ENCODE measurements around the gene SLC12A7.

Gene SLC12A7

GRCh38 chr5:1052076-1052475, 59.8 kb downstream of the SLC12A7 start (continued):
- no peak for TF ChIP-seq ZNF280D (tag by site-specific recombination; IDR thresholded peaks at IDR 0.05)
- TF ChIP-seq ZNF776 (tag by site-specific recombination; IDR thresholded peaks at IDR 0.05; ENCODE audit: borderline replicate concordance), result no peak
- no peak for TF ChIP-seq ZNF792 (tag by site-specific recombination; IDR thresholded peaks at IDR 0.05)

GRCh38 chr5:1051366-1051720, 60.5 kb downstream of the SLC12A7 start:
- no peaks in the 10 kb centered on the region for H3K4me1 ChIP-seq (ENCODE audit: control insufficient read depth, insufficient read depth, low read length)
- H3K9me3 ChIP-seq (ENCODE audit: control insufficient read depth, insufficient read depth, low read depth, low read length), result no peaks in the 10 kb centered on the region
- no peak overlapping the region for H3K27ac ChIP-seq (ENCODE audit: extremely low read depth, low read depth, low read length)
- H3K36me3 ChIP-seq (ENCODE audit: control insufficient read depth in 2 of 2, insufficient read depth in 1 of 2, low read length in 2 of 2), result peaks cover 0 to 44% of the 10 kb centered on the region in 2 experiments; a peak in 1 of 3 replicates
- TF ChIP-seq ZNF830 (tag by site-specific recombination; IDR thresholded peaks at IDR 0.05; ENCODE audit: low read depth) (no peak), ZNF571 (tag by site-specific recombination; IDR thresholded peaks at IDR 0.05) (no peak), HOXD13 (CRISPR knock-in tag; IDR thresholded peaks at IDR 0.05; ENCODE audit: borderline replicate concordance) (no peak), ZBTB49 (tag by site-specific recombination; IDR thresholded peaks at IDR 0.05; ENCODE audit: low read depth) (no peak)
- CTCF ChIA-PET, result interaction anchor here (1.1 to 2.9 kb wide), 2 partner anchors 90 to 128 kb away, joined by 5 to 9 read pairs; no protein-coding TSS in a partner anchor
- no peak overlapping the region for H3K4me3 ChIP-seq (ENCODE audit: low read depth, low read length)
- POLR2A ChIA-PET, result no interaction called here

GRCh38 chr5:1050423-1051365, 61.2 kb downstream of the SLC12A7 start:
- POLR2A ChIA-PET, result no interaction called here
- H3K9me3 ChIP-seq (ENCODE audit: control insufficient read depth, insufficient read depth, low read depth, low read length), result no peaks in the 10 kb centered on the region
- H3K27ac ChIP-seq (ENCODE audit: extremely low read depth, low read depth, low read length), result no peak overlapping the region
- H3K4me1 ChIP-seq (ENCODE audit: control insufficient read depth, insufficient read depth, low read length), result no peaks in the 10 kb centered on the region
- H3K36me3 ChIP-seq (ENCODE audit: control insufficient read depth in 2 of 2, insufficient read depth in 1 of 2, low read length in 2 of 2), result peaks cover 0 to 39% of the 10 kb centered on the region in 2 experiments; a peak in 1 of 3 replicates
- CTCF ChIA-PET, result interaction anchor here (1.1 to 2.9 kb wide), 3 partner anchors 90 to 127 kb away, joined by 3 to 9 read pairs (median 5); no protein-coding TSS in a partner anchor
- H3K4me3 ChIP-seq (ENCODE audit: low read depth, low read length), result no peak overlapping the region
- no peak for TF ChIP-seq ZNF610 (tag by site-specific recombination; IDR thresholded peaks at IDR 0.05; ENCODE audit: borderline replicate concordance)
- TF ChIP-seq ZSCAN18 (tag by site-specific recombination; IDR thresholded peaks at IDR 0.05), result no peak
- no peak for TF ChIP-seq ZBTB26 (tag by site-specific recombination; optimal IDR thresholded peaks at IDR 0.05)
- no peak for TF ChIP-seq ZNF561 (tag by site-specific recombination; IDR thresholded peaks at IDR 0.05; ENCODE audit: borderline replicate concordance)
- TF ChIP-seq ZNF157 (tag by site-specific recombination; IDR thresholded peaks at IDR 0.05), result no peak
- TF ChIP-seq KLF9 (tag by site-specific recombination; IDR thresholded peaks at IDR 0.05; ENCODE audit: low read depth), result no peak
- TF ChIP-seq ZNF530 (tag by site-specific recombination; IDR thresholded peaks at IDR 0.05; ENCODE audit: low read depth), result no peak
- TF ChIP-seq ZNF248 (tag by site-specific recombination; IDR thresholded peaks at IDR 0.05), result no peak
- TF ChIP-seq ZNF433 (tag by site-specific recombination; IDR thresholded peaks at IDR 0.05; ENCODE audit: low read depth), result no peak
- TF ChIP-seq KLF1 (tag by site-specific recombination; IDR thresholded peaks at IDR 0.05), result no peak
- no peak for TF ChIP-seq CTCF (tag by site-specific recombination; IDR thresholded peaks at IDR 0.05)
- TF ChIP-seq ZNF311 (tag by site-specific recombination; IDR thresholded peaks at IDR 0.05; ENCODE audit: borderline replicate concordance), result no peak
- no peak for TF ChIP-seq ZNF324 (tag by site-specific recombination; IDR thresholded peaks at IDR 0.05)
- TF ChIP-seq ZNF335 (tag by site-specific recombination; conservative IDR thresholded peaks at IDR 0.05), result no peak
- no peak for TF ChIP-seq YY1 (tag by site-specific recombination; IDR thresholded peaks at IDR 0.05)
